Measurements from ENCODE around the gene SNX10. TPM values are rescaled to one million over a fixed set of nuclear protein-coding genes. Genes with fewer than 3 reads are reported as not detected.

SNX10 gene
- total RNA-seq, 1 experiment from 2014 or later: 9.4 TPM

- Histone ChIP-seq H2BK12ac (ENCODE audit: insufficient read length, low read depth, low read length) (no peak overlapping the region), H3K23me2 (ENCODE audit: insufficient read length, low read depth, low read length, poor library complexity, severe bottlenecking) (peaks cover 10% of the 10 kb centered on the region), H3K4ac (ENCODE audit: low read depth, low read length) (no peak overlapping the region), H4K8ac (replicated peaks; ENCODE audit: insufficient read length, low read depth, low read length) (no peak overlapping the region), H3K23ac (ENCODE audit: insufficient read length, low read depth, low read length) (no peak overlapping the region), H3K9me3 (ENCODE audit: control insufficient read depth, low read depth, low read length) (no peaks in the 10 kb centered on the region), H3K9ac (ENCODE audit: extremely low read depth, insufficient read length, low read length) (no peak overlapping the region), H3K4me1 (ENCODE audit: insufficient read depth, low read length) (peaks cover 5% of the 10 kb centered on the region; the same call in 1 of the 2 replicates), H2BK20ac (ENCODE audit: low read depth, low read length, poor library complexity, severe bottlenecking) (no peak overlapping the region), H3T11ph (ENCODE audit: low read length) (no peak overlapping the region), H4K91ac (ENCODE audit: insufficient read length, low read depth, low read length) (no peak overlapping the region), H3K4me2 (ENCODE audit: insufficient read depth, insufficient read length, low read length) (no peak overlapping the region), H3K27ac (ENCODE audit: insufficient read length, low read depth, low read length) (no peak overlapping the region), H3K27me3 (ENCODE audit: insufficient read depth, low read length) (no peaks in the 10 kb centered on the region), H2AK5ac (ENCODE audit: insufficient read length, low read length) (no peak overlapping the region), H2BK15ac (ENCODE audit: low read depth, low read length) (no peak overlapping the region), H3K14ac (ENCODE audit: insufficient read depth, low read length) (no peak overlapping the region), H2BK5ac (ENCODE audit: insufficient read length, low read length) (no peak overlapping the region), H2BK120ac (ENCODE audit: low read depth, low read length, poor library complexity, severe bottlenecking) (no peak overlapping the region), H2AFZ (ENCODE audit: low read length) (no peak overlapping the region), H3K79me2 (ENCODE audit: insufficient read depth, low read length) (no peaks in the 10 kb centered on the region), H3K56ac (ENCODE audit: insufficient read length, low read depth, low read length) (no peak overlapping the region), H3K18ac (ENCODE audit: insufficient read length, low read depth, low read length) (no peak overlapping the region), H4K20me1 (ENCODE audit: control insufficient read depth, insufficient read depth, insufficient read length) (no peaks in the 10 kb centered on the region), H3K79me1 (ENCODE audit: insufficient read depth, low read depth, low read length, poor library complexity, severe bottlenecking) (no peaks in the 10 kb centered on the region), H4K5ac (ENCODE audit: insufficient read length, low read depth, low read length) (no peak overlapping the region)
- peaks cover 24% of the 10 kb centered on the region in 2 experiments for H3K4me1 Mint-ChIP-seq
- no peak for TF ChIP-seq CTCF (conservative IDR thresholded peaks at IDR 0.05)
- H3K9me3 Mint-ChIP-seq: no peaks in the 10 kb centered on the region
- H3K36me3 Mint-ChIP-seq (ENCODE audit: insufficient read depth in 1 of 3, low read depth in 3 of 3): no peaks in the 10 kb centered on the region
- H3K27ac Mint-ChIP-seq: no peak overlapping the region
- no peak for DNase-seq
- WGBS (ENCODE audit: extremely low coverage, insufficient read length, low lambda C conversion rate): no CpG with 5 or more reads among the region's 1 CpG
- H3K4me3 Mint-ChIP-seq: peak overlapping the region; percentile 91 to 92; a peak in 4 of 5 replicates
- H3K27me3 Mint-ChIP-seq (ENCODE audit: low read depth): peaks cover 9% of the 10 kb centered on the region
These were observed 108.1 kb downstream of the SNX10 start for GRCh38 chr7:26399736-26400135.

Data from H9 (cell line).